Activated naive CD8-positive, alpha-beta T cell treated with anti-CD3 and anti-CD28 coated beads for 36 hours (primary cell): Measurements from ENCODE around the gene CD28. TPM values are rescaled to one million over a fixed set of nuclear protein-coding genes. Genes with fewer than 3 reads are reported as not detected.
A peak's percentile ranks its signal among the peaks of the same experiment; 100 is the strongest.

Experiments
- DNase-seq: peaks from one replicate; pipeline ENCODE4 v3.0.0; 2021
- H3K27ac Mint-ChIP-seq: one replicate; pipeline ENCODE4 v1.8.0; 2022; ENCODE audit warnings: mild to moderate bottlenecking, moderate library complexity, mixed read lengths
- H3K27me3 Mint-ChIP-seq: one replicate; pipeline ENCODE4 v1.8.0; 2022; ENCODE audit warnings: mild to moderate bottlenecking, mixed read lengths
- H3K36me3 Mint-ChIP-seq: one replicate; pipeline ENCODE4 v1.8.0; 2021; ENCODE audit warnings: mild to moderate bottlenecking, mixed read lengths
- H3K4me1 Mint-ChIP-seq: one replicate; pipeline ENCODE4 v1.8.0; 2021; ENCODE audit warnings: mixed read lengths
- H3K4me3 Mint-ChIP-seq: one replicate; pipeline ENCODE4 v1.8.0; 2022; ENCODE audit warnings: mild to moderate bottlenecking, moderate library complexity, mixed read lengths
- H3K9me3 Mint-ChIP-seq: one replicate; pipeline ENCODE4 v1.8.0; 2022; ENCODE audit warnings: mixed read lengths
- total RNA-seq, 2 experiments: library from RNA; stranded (reverse); gene quantifications; one replicate each; pipeline ENCODE4 v1.2.3, GENCODE V29; 2021

CD28 gene
- total RNA-seq, 2 experiments from 2014 or later, result 84.0 to 88.8 TPM

DNA sequence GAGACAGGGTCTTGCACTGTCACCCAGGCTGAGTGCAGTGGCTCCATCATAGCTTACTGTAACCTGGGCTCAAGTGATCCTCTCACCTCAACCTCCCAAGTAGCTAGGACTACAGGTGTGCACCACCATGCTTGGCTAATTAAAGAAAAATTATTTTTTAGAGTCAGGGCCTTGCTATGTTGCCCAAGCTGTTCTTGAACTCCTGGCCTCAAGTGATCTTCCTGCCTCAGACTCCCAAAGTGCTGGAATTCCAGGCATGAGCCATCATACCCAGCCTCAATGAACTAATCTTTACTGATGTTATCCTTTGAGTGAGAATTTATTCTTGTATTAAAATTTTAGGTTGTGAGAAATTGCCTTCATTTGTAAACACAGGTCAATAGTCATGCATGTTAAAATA, 27.0 kb upstream of the CD28 start:
- Mint-ChIP-seq H3K4me3 (no peak overlapping the region), H3K36me3 (peaks cover 3% of the 10 kb centered on the region), H3K9me3 (peaks cover 3% of the 10 kb centered on the region), H3K4me1 (peaks cover 33% of the 10 kb centered on the region), H3K27me3 (no peaks in the 10 kb centered on the region), H3K27ac (no peak overlapping the region)
- no peak for DNase-seq

DNA sequence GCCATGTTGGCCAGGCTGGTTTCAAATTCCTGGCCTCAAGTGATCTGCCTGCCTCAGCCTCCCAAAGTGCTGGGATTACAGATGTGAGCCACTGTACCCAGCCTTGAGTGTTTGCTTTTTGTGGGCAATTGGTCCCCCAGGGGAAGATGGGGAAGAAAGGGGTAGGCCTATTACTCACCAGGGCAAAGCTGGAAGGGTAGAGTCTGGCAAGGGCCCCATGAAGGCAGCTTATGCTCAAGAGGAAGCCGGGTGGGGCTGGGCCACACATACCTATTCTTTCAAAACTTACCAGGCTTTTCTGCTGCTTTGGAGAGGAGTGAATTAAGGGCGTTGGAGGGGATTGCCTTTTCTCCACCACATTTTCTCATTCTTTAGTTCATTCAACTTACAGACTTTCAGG, 24.5 kb upstream of the CD28 start:
- Mint-ChIP-seq H3K36me3 (peaks cover 5% of the 10 kb centered on the region), H3K27ac (no peak overlapping the region), H3K9me3 (peaks cover 3% of the 10 kb centered on the region), H3K4me3 (no peak overlapping the region), H3K4me1 (peaks cover 24% of the 10 kb centered on the region), H3K27me3 (no peaks in the 10 kb centered on the region)
- DNase-seq, result no peak

DNA sequence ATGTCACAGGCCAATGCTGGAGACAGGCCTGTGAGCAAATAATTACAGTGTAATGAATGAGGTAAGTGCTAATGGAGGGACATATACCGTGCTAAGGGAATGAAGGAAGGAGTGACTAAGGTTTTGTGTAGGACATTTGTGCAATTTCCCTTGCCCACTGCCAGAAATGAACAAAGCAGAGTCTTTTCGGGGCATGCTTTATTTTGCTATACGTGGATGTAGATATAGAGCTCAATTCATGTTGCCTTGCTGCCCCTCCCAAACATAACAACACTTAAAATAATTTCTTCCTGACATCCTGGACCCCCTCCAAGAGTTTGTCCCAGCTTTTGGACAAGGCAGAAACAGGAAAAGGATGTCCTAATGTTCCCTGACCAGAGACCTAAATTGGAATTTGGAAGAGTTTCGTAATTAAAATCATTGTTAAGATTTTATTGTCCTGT, 23.7 kb upstream of the CD28 start:
- H3K9me3 Mint-ChIP-seq, result peaks cover 3% of the 10 kb centered on the region
- H3K4me1 Mint-ChIP-seq, result peaks cover 24% of the 10 kb centered on the region
- H3K4me3 Mint-ChIP-seq, result no peak overlapping the region
- no peaks in the 10 kb centered on the region for H3K27me3 Mint-ChIP-seq
- peaks cover 6% of the 10 kb centered on the region for H3K36me3 Mint-ChIP-seq
- no peak overlapping the region for H3K27ac Mint-ChIP-seq
- no peak for DNase-seq

DNA sequence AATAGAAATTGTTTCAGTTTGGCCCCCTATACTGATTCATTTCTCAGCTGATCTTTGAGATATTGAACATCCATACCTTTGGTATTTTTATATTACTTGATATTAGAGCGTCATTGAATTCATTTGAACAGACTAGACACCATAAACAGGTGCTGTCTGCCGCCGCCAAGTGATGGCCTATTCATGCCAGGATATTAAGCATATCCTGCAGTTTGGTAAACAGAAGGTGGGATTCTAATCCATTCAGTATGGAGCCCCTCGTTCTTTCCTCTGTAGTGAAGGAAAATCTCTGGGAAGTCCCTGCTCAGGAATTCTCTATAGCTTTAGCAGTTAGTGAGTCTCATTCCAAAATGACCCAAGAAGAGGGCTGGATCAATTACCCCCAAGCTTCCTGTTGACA, 23.0 kb upstream of the CD28 start:
- Mint-ChIP-seq H3K27me3 (no peaks in the 10 kb centered on the region), H3K27ac (no peak overlapping the region), H3K36me3 (peaks cover 6% of the 10 kb centered on the region), H3K4me3 (no peak overlapping the region), H3K4me1 (peaks cover 24% of the 10 kb centered on the region), H3K9me3 (peaks cover 3% of the 10 kb centered on the region)
- DNase-seq, result no peak

DNA sequence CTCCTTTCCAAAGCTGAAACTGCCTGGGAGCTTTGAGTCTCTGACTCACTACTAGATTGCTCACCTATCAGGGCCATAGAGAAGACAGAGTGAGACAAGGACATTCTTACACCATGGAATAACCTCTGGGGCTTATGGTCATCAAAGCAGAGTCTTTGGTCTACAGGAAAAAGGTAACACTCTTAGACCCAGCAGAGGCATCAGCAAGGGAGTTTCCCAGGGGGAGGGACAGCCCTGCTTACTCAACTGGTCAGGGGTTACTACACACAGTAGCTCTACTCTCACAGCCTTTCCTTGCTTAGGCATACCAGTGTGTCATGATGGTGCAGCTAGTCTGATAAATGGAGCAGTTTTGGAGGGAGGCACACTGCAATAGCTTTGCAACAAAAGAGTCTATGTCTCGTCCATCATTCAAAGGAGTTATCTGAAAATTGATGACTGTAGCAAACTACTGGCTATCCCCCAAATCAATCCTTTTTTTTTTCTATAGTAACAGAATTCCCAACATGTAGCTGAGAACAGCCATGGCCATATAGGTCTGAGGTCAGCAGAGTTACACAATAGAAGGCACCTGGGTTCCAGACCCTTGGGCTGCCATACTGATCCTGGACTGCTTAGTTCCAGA, 22.4 kb upstream of the CD28 start:
- Mint-ChIP-seq H3K4me3 (no peak overlapping the region), H3K27me3 (no peaks in the 10 kb centered on the region), H3K9me3 (peaks cover under 1% of the 10 kb centered on the region), H3K27ac (no peak overlapping the region), H3K36me3 (peaks cover 2% of the 10 kb centered on the region), H3K4me1 (peaks cover 25% of the 10 kb centered on the region)
- DNase-seq, result peak; percentile 39

DNA sequence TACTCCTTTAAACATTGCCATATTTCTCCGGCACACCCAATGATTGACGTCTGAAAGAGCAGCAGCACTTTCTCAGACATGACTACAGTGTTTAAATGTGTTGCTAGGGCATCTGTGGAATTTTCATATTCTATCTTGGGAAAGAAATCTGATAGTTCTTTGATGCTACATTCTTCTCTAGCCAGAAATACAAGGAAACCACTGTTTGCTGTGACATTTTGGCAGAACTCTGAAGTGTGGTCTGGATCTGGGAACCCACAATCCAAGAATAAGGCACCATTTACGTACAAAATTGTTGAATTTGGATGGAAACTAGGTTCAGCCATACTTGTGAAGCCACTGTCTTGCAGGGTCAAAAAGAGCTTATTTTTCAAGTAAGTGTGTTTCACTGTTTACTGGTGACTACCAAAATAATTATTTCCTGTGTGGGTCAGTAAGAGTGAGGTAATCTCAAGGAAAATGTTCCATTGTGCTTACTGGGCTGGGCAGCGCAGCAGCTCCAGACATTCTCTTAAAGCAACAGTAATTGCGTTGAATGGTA, 21.3 kb upstream of the CD28 start:
- H3K36me3 Mint-ChIP-seq, result peaks cover 2% of the 10 kb centered on the region
- H3K4me3 Mint-ChIP-seq, result no peak overlapping the region

DNA sequence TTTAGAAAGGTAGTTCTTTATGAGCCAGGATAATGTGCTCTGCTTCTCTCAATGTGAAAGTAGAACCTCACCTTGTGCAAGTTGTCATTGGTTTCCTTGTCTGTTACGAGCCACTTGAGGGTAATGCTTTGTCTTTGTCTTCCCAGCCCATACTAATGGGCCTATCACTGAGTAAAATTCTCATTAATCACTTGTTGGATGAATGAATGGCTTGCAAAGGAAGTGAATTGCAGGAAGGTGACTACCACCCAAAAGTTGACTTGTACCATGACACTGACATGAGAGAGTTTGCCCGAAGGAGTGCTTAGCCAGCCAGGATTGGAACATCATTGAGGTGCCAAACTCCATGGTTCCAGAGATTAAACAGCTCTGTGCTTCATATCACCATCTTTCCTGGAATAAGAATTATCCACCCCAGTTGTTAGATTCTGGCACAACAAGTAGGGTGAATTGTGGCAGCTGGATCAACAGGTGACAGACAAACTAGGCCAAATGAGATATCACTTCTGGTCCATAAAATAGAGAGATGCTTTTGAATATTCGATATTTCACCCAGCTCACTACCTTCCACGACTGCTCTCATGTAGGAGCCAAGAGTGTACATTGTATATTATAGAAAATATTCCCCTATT, 20.5 kb upstream of the CD28 start:
- Mint-ChIP-seq H3K36me3 (peaks cover 2% of the 10 kb centered on the region), H3K4me1 (peaks cover 29% of the 10 kb centered on the region), H3K27ac (no peak overlapping the region), H3K9me3 (no peaks in the 10 kb centered on the region), H3K4me3 (no peak overlapping the region), H3K27me3 (no peaks in the 10 kb centered on the region)
- no peak for DNase-seq

More for the DNA sequence above, 21.3 kb upstream of the CD28 start:
- Mint-ChIP-seq H3K27ac (no peak overlapping the region), H3K27me3 (no peaks in the 10 kb centered on the region), H3K4me1 (peaks cover 34% of the 10 kb centered on the region), H3K9me3 (no peaks in the 10 kb centered on the region)
- DNase-seq, result no peak

DNA sequence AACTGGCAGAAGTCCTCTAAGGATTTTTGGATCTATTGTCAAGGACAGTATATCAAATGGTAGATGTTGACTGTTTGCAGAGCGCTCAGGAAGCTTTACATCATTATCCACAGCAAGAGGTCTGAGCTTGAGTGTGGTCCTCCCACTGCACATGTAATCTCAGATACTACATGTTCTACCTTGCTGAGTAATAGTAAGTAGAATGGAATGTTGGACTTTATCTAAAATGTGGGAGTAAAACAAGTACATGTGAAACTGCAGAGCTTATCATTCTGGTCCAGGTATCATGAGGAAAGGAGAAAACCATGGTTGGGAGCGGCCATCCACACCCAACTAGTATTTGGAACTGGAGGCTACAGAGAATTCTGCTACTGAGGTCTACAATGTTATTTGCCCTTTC, 19.3 kb upstream of the CD28 start:
- no peaks in the 10 kb centered on the region for H3K27me3 Mint-ChIP-seq
- H3K9me3 Mint-ChIP-seq, result no peaks in the 10 kb centered on the region
- H3K27ac Mint-ChIP-seq, result no peak overlapping the region
- no peak for DNase-seq
- peaks cover 26% of the 10 kb centered on the region for H3K4me1 Mint-ChIP-seq
- H3K36me3 Mint-ChIP-seq, result peaks cover 2% of the 10 kb centered on the region
- H3K4me3 Mint-ChIP-seq, result no peak overlapping the region

DNA sequence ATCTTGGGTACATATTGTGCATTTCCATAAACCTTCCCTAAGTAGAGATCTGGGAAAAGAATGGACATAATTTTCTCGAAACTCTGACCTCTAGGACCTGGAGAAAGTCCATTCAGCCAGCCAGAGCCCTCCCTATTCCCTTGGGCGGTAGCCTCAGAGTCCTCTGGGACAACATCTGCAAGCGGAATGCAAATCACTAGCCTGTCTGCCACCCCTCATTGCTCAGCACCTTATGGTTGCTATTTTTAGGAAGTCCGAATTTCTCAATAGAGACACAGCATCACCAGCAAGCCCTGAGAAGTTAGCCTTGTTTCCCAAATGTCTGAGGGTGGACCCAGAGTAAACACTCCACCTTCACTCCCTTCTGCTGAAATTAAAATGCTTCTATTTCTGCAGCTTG, 17.6 kb upstream of the CD28 start:
- H3K27ac Mint-ChIP-seq, result no peak overlapping the region
- H3K4me3 Mint-ChIP-seq, result no peak overlapping the region
- no peaks in the 10 kb centered on the region for H3K9me3 Mint-ChIP-seq
- no peaks in the 10 kb centered on the region for H3K27me3 Mint-ChIP-seq
- H3K4me1 Mint-ChIP-seq, result peaks cover 25% of the 10 kb centered on the region
- no peak for DNase-seq
- peaks cover 2% of the 10 kb centered on the region for H3K36me3 Mint-ChIP-seq

DNA sequence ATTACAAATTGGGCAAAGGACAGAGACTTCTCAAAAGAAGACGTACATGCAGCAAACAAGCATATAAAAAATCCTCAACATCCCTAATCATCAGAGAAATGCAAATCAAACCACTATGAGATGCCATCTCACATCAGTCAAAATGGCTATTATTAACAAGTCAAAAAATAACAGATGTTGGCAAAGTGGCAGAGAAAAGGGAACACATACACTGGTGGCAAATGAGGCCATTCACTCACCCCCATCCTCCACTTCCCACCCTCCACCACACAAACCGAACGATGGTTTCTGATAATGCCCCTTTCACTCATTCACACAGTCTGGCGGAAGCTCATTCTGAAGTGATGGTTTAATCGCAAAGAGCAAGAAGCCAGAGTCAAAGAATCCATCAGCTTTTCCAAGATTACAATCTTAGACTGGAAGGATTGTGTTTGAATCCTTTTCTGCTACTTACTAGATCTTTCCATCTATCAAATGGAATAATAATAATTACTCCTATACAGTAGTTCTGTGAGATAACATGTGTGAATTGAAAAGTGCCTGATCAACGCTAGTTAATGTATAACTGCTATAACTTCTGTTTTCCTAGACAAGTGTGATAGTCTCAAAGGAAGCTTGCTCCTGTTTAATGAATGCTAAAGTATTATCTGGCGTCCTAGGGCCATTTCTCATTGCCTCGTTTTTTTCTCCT, 16.9 kb upstream of the CD28 start:
- H3K4me3 Mint-ChIP-seq, result no peak overlapping the region
- no peak overlapping the region for H3K27ac Mint-ChIP-seq

DNA sequence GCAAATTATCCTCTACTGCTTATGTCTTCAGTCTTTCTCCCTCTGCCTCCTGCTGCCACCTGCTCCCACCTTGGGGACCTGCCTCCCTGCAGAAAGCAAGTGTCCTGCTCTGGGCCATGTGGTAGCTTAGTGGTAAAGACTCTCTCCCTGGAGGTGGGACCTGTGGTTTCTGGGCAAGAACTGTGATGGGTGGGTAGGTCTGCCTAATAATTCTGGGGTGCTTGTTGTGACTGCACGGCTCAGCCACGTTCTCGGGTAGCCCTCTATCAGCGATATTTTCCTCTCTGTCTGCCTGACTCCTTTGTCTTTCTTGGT, 16.4 kb upstream of the CD28 start:
- Mint-ChIP-seq H3K27ac (no peak overlapping the region), H3K4me1 (peaks cover 21% of the 10 kb centered on the region), H3K4me3 (no peak overlapping the region), H3K27me3 (no peaks in the 10 kb centered on the region), H3K36me3 (peaks cover 2% of the 10 kb centered on the region), H3K9me3 (no peaks in the 10 kb centered on the region)
- no peak for DNase-seq

More for the DNA sequence above, 16.9 kb upstream of the CD28 start:
- no peak for DNase-seq
- no peaks in the 10 kb centered on the region for H3K27me3 Mint-ChIP-seq
- peaks cover 21% of the 10 kb centered on the region for H3K4me1 Mint-ChIP-seq
- H3K36me3 Mint-ChIP-seq, result peaks cover 2% of the 10 kb centered on the region
- no peaks in the 10 kb centered on the region for H3K9me3 Mint-ChIP-seq

DNA sequence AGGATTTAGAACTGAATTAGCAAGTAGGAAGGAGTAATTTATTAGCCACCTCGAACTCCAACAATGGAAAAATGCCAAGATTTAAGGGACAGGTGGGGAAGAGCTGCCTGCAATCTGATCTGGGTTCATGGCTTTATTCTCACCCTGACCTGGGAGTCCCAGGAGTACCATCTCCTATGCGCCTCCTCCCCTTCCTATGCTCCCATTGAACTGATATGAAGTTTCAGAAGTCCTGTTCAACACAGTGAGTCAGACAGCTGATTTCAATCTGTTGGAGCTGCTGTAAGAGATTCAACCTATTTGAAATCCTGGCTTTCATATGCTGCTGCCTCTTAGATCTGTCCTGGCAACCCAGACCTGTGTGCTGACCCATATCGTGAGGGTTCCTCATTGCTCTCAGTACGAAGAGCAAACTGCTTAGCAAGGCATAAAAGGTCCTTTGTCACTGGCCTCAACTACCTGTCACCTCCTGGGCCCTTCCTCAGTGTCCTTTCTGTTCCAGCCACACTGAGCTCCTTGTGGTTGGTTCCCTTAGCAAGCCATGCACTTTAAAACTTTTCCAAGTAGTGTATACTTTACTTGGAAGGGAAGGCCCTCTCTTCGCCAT, 15.9 kb upstream of the CD28 start:
- no peak overlapping the region for H3K4me3 Mint-ChIP-seq
- peaks cover 2% of the 10 kb centered on the region for H3K36me3 Mint-ChIP-seq
- H3K4me1 Mint-ChIP-seq, result peaks cover 21% of the 10 kb centered on the region
- H3K9me3 Mint-ChIP-seq, result no peaks in the 10 kb centered on the region
- no peaks in the 10 kb centered on the region for H3K27me3 Mint-ChIP-seq
- no peak for DNase-seq
- no peak overlapping the region for H3K27ac Mint-ChIP-seq

DNA sequence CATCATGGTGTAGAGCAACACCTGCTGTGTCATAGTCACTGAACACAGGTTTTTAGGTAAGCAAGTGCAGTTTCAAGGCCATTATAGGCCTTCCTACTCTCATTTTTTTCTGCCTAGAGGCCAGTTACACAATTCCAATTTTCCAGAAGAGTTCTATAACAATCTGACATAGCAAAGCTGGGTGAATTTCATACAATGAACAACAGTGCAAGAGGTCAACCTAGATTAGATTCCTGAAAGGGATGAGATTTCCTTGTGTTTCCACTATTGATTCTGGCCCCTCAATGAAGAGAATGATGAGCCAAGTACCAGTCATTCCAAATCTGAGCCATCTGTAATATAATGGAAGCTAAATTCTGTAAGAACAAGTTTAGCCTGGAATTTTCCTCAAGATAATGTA, 15.3 kb upstream of the CD28 start:
- peaks cover 18% of the 10 kb centered on the region for H3K4me1 Mint-ChIP-seq
- no peak overlapping the region for H3K27ac Mint-ChIP-seq
- no peak for DNase-seq
- peaks cover 2% of the 10 kb centered on the region for H3K36me3 Mint-ChIP-seq
- H3K9me3 Mint-ChIP-seq, result no peaks in the 10 kb centered on the region
- no peak overlapping the region for H3K4me3 Mint-ChIP-seq
- no peaks in the 10 kb centered on the region for H3K27me3 Mint-ChIP-seq

DNA sequence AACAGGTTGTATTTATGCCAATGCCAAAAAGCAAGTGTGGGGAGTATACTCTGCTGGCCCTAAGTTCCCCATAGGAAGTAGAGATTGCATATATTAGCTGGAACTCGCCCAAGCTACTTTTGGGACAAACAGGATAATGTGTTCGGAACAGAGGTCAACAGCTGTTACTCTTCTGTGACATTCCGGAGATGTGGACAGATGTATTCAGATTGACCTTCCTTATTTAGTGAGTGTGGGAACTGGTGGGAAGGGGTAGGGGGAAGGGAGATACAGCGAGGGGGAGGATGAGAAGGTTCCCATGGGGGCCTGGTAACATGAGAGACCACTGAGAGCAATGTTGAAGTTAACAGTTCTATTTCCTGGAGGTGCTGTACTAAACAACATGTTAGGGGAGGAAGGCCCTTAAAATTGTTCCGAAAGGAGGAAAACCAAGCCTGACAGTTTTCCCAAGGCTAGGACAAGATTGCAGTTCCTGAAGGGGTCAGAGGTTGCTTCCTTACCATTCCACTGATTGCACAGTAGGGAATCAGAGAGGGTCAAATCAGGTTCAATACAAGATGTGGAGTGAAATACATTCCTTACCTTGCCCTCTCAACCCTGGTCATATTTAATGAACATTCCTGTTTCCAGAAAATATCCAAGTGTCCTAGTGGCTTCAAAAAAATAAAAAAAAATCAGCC, 14.3 kb upstream of the CD28 start:
- H3K36me3 Mint-ChIP-seq, result no peaks in the 10 kb centered on the region
- no peak for DNase-seq
- H3K4me3 Mint-ChIP-seq, result no peak overlapping the region
- H3K4me1 Mint-ChIP-seq, result peaks cover 18% of the 10 kb centered on the region
- H3K27me3 Mint-ChIP-seq, result no peaks in the 10 kb centered on the region
- H3K9me3 Mint-ChIP-seq, result no peaks in the 10 kb centered on the region
- H3K27ac Mint-ChIP-seq, result no peak overlapping the region
